OCI-LY1 (cell line): Measurements from ENCODE around the gene FOXD4.
"Not testable (repeated sequence)": the region's sequence is repeated elsewhere in the genome, so short reads cannot be mapped to it uniquely, and the experiment has no call there.

Experiments
- CTCF ChIP-seq: fragments of 200-600 bp; sonication (generic), shearing (Covaris generic); IDR thresholded peaks from 2 replicates; pipeline ENCODE4 v1.5.1; 2017; ENCODE audit warnings: mild to moderate bottlenecking, antibody characterized with exemption, low read length, moderate library complexity, mixed read lengths
- EZH2 ChIP-seq: fragments of 200-600 bp; sonication (generic), shearing (Covaris generic); IDR thresholded peaks from 2 replicates; pipeline ENCODE4 v1.8.0; 2017; ENCODE audit warnings: borderline replicate concordance, mixed run types, mild to moderate bottlenecking, antibody characterized with exemption, low read length, moderate library complexity, mixed read lengths

- TF ChIP-seq CTCF, EZH2: not testable (repeated sequence)
Measured at GRCh38 chr9:110672-111071, 7.5 kb downstream of the FOXD4 start.
